Stomach (tissue), 4 donors: ENCODE results near the gene LRP6.

Experiments
- CTCF ChIP-seq, 7 experiments: fragments of 450-650 bp in 4 of 7; fragments of 200-600 bp in 3 of 7; sonication (generic) in 3 of 7; IDR thresholded peaks; one replicate each; pipeline ENCODE4 v1.5.1; 2016 to 2019; ENCODE audit warnings: antibody characterized with exemption in 7 of 7, control low read depth in 2 of 7, mild to moderate bottlenecking in 1 of 7
- EP300 ChIP-seq: sonication (generic); formaldehyde crosslinking; IDR thresholded peaks from one replicate; pipeline ENCODE4 v1.6.1; 2017; ENCODE audit warnings: antibody characterized with exemption
- POLR2A ChIP-seq, 4 donors: fragments of 450-650 bp; IDR thresholded peaks; one replicate each; pipeline ENCODE4 v1.6.1; 2016; ENCODE audit warnings: antibody characterized with exemption in 4 of 4, control low read depth in 2 of 4, mild to moderate bottlenecking in 1 of 4, moderate library complexity in 1 of 4
- POLR2AphosphoS5 ChIP-seq, 3 donors: sonication (generic); formaldehyde crosslinking; IDR thresholded peaks; one replicate each; pipeline ENCODE4 v1.6.1; 2016; ENCODE audit warnings: antibody characterized with exemption in 3 of 3

DNA sequence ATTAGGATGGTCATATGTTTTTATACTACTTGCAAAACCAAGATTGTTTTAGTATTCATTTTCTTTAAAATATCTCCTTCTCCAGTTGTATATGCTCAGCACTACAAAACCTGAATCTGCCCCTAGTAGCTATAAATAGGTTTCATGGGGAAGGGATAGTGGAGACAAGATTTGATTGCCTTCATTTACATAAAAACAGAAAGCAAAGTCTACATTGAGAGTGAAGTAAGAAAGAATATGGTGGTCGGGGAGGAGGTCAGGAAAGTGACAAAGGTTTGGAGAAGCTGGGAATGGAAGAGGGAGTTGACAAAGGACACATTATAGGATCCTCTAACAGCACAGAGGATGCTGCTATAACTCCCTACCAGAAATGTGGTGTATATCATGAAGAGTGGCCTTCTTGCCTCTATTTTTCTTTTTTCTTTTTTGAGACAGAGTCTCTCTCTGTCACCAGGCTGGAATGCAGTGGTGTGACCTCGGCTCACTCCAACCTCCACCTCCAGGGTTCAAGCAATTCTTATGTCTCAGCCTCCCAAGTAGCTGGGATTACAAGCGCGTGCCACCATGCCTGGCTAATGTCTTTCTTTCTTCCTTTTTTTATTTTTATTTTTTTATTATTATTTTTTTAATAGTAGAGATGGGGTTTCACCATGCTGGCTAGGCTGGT lies 6.6 kb upstream of the LRP6 start:
- TF ChIP-seq CTCF (IDR thresholded peaks at IDR 0.05) (no peak), POLR2A (IDR thresholded peaks at IDR 0.05) (no peak), POLR2AphosphoS5 (IDR thresholded peaks at IDR 0.05) (no peak), EP300 (no peak)
